GM12864 (cell line): ENCODE results near the gene ALG12.

Experiments used
- DNase-seq: peaks from one replicate; pipeline ENCODE4 v3.0.0-alpha.2; 2011; ENCODE audit warnings: low read depth
- H3K4me3 ChIP-seq: 2 replicates; pipeline ENCODE4 v1.5.1; 2011; ENCODE audit warnings: mild to moderate bottlenecking, low read depth, low read length, control low read depth
- CTCF ChIP-seq: IDR thresholded peaks from 2 replicates; pipeline ENCODE4 v1.5.1; 2011; ENCODE audit warnings: low read depth, mild to moderate bottlenecking, moderate library complexity, low read length, control low read depth, inconsistent platforms; ENCODE audit errors: missing control alignments

ALG12 gene

GRCh38 chr22:49879871-49880270 lies 38.4 kb downstream of the ALG12 start:
- H3K4me3 ChIP-seq: no peak overlapping the region
- DNase-seq: no peak
- TF ChIP-seq CTCF: no peak

GRCh38 chr22:49878206-49878605 lies 40.0 kb downstream of the ALG12 start:
- DNase-seq: no peak
- TF ChIP-seq CTCF: no peak
- no peak overlapping the region for H3K4me3 ChIP-seq

GRCh38 chr22:49877642-49878041 lies 40.6 kb downstream of the ALG12 start:
- H3K4me3 ChIP-seq: no peak overlapping the region
- no peak for TF ChIP-seq CTCF
- DNase-seq: no peak

- no peak for DNase-seq
- TF ChIP-seq CTCF: no peak
- no peak overlapping the region for H3K4me3 ChIP-seq
These were observed 44.9 kb downstream of the ALG12 start for GRCh38 chr22:49873228-49873940.

GRCh38 chr22:49872347-49872746 lies 45.9 kb downstream of the ALG12 start:
- TF ChIP-seq CTCF: no peak
- H3K4me3 ChIP-seq: no peak overlapping the region
- DNase-seq: no peak

- no peak for DNase-seq
- TF ChIP-seq CTCF: no peak
- H3K4me3 ChIP-seq: no peak overlapping the region
These were observed 46.8 kb downstream of the ALG12 start for GRCh38 chr22:49871482-49871881.
